GM21390 (cell line): Measurements from ENCODE around the gene ATP2B2.

Source experiments
- ATAC-seq: cut with Tn5 transposase; IDR thresholded peaks from one replicate; pipeline ENCODE4 v1.9.1; 2021; ENCODE audit not compliant: unreplicated experiment

The ATP2B2 gene

GRCh38 chr3:10434144-10434937, 71.0 kb downstream of the ATP2B2 start:
- ATAC-seq = no peak

- no peak for ATAC-seq
These were observed 72.5 kb downstream of the ATP2B2 start for GRCh38 chr3:10432931-10433330.

- no peak for ATAC-seq
These were observed 73.1 kb downstream of the ATP2B2 start for GRCh38 chr3:10432156-10432845.

GRCh38 chr3:10430805-10431204, 74.6 kb downstream of the ATP2B2 start:
- no peak for ATAC-seq

GRCh38 chr3:10428406-10429091, 76.8 kb downstream of the ATP2B2 start:
- no peak for ATAC-seq

- ATAC-seq = no peak
These were observed 78.8 kb downstream of the ATP2B2 start for GRCh38 chr3:10426346-10427220.

GRCh38 chr3:10423171-10423882, 82.1 kb downstream of the ATP2B2 start:
- ATAC-seq = no peak

- no peak for ATAC-seq
These were observed 83.4 kb downstream of the ATP2B2 start for GRCh38 chr3:10421996-10422395.

- ATAC-seq = no peak
These were observed 84.5 kb downstream of the ATP2B2 start for GRCh38 chr3:10420745-10421475.

- no peak for ATAC-seq
These were observed 85.7 kb downstream of the ATP2B2 start for GRCh38 chr3:10419637-10420232.

GRCh38 chr3:10417847-10418246, 87.5 kb downstream of the ATP2B2 start:
- no peak for ATAC-seq

GRCh38 chr3:10416730-10417300, 88.6 kb downstream of the ATP2B2 start:
- no peak for ATAC-seq

- ATAC-seq = no peak
These were observed 92.3 kb downstream of the ATP2B2 start for GRCh38 chr3:10413041-10413440.

- ATAC-seq = no peak
These were observed 93.6 kb downstream of the ATP2B2 start for GRCh38 chr3:10411598-10412332.

GRCh38 chr3:10410383-10411002, 94.9 kb downstream of the ATP2B2 start:
- ATAC-seq = no peak

- no peak for ATAC-seq
These were observed 96.7 kb downstream of the ATP2B2 start for GRCh38 chr3:10408680-10409079.

- ATAC-seq = no peak
These were observed 98.0 kb downstream of the ATP2B2 start for GRCh38 chr3:10407361-10407760.

- ATAC-seq = no peak
These were observed 99.0 kb downstream of the ATP2B2 start for GRCh38 chr3:10406414-10406813.
